BJ (cell line): ENCODE results near the gene NACC2. TPM values are rescaled to one million over a fixed set of nuclear protein-coding genes. Genes with fewer than 3 reads are reported as not detected.

Source experiments
- CTCF ChIA-PET: fragments of 350-600 bp; formaldehyde crosslinking; extraction: SDS; loops from one replicate; lab custom pipeline; 2021; ENCODE audit warnings: antibody characterized with exemption, inconsistent platforms; lab: Yijun Ruan, JAX
- POLR2A ChIA-PET: fragments of 300-600 bp; sonication (Branson Sonifier 250); formaldehyde crosslinking; extraction: SDS; loops from one replicate; lab custom pipeline; 2021; ENCODE audit warnings: antibody characterized with exemption; lab: Charles Lee
- DNase-seq: peaks from one replicate; pipeline ENCODE4 v3.0.0-alpha.2; 2011; ENCODE audit warnings: low read depth
- H3K27me3 ChIP-seq: 2 replicates; pipeline ENCODE4 v1.6.0; 2011; ENCODE audit warnings: low read length; ENCODE audit not compliant: control insufficient read depth, insufficient read depth
- H3K36me3 ChIP-seq: 2 replicates; pipeline ENCODE4 v1.5.1; 2011; ENCODE audit warnings: low read length; ENCODE audit not compliant: control insufficient read depth, insufficient read depth
- H3K4me3 ChIP-seq: 2 replicates; pipeline ENCODE4 v1.5.1; 2011; ENCODE audit warnings: low read depth, mild to moderate bottlenecking, control low read depth, low read length
- polyA plus RNA-seq: library from polyadenylated mRNA; depleted of rRNA; stranded (reverse); fragments of >200 nt; gene quantifications from 2 replicates; pipeline ENCODE4 v1.2.3, GENCODE V29; 2011; rRNA removed
- TF ChIP-seq, protein P1 (sequence below): IDR thresholded peaks from 2 replicates; pipeline ENCODE4 v1.5.1; 2011; ENCODE audit warnings: low read depth, mild to moderate bottlenecking, control low read depth, inconsistent platforms, low read length, moderate library complexity; ENCODE audit not compliant: insufficient read depth

NACC2 gene
- polyA plus RNA-seq, 1 experiment, result 19.2 TPM

DNA sequence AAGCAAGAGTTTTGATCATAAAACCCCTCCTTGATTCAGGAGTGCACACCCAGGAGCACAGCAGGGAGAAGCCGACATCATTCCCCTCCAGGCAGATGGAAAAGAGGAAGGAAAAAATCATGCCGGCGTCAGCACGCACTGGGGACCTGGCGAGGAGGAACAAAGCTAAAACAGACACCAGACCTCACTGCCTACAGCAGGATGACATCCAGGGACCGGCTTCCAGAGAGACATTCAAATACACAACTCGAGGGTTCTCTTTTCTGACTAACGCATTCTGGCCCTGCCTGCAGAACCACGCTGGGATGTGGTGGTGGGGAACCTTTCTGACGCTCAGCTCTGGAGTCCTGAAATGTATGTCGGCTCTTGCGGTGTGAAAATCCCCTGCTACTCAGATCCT lies 136.6 kb downstream of the NACC2 start:
- POLR2A ChIA-PET, result no interaction called here
- TF ChIP-seq, protein P1, sequence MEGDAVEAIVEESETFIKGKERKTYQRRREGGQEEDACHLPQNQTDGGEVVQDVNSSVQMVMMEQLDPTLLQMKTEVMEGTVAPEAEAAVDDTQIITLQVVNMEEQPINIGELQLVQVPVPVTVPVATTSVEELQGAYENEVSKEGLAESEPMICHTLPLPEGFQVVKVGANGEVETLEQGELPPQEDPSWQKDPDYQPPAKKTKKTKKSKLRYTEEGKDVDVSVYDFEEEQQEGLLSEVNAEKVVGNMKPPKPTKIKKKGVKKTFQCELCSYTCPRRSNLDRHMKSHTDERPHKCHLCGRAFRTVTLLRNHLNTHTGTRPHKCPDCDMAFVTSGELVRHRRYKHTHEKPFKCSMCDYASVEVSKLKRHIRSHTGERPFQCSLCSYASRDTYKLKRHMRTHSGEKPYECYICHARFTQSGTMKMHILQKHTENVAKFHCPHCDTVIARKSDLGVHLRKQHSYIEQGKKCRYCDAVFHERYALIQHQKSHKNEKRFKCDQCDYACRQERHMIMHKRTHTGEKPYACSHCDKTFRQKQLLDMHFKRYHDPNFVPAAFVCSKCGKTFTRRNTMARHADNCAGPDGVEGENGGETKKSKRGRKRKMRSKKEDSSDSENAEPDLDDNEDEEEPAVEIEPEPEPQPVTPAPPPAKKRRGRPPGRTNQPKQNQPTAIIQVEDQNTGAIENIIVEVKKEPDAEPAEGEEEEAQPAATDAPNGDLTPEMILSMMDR, result no peak
- CTCF ChIA-PET, result interaction anchor here (2.0 to 3.7 kb wide), 2 partner anchors 93 to 161 kb away, joined by 4 to 15 read pairs; no protein-coding TSS in a partner anchor

DNA sequence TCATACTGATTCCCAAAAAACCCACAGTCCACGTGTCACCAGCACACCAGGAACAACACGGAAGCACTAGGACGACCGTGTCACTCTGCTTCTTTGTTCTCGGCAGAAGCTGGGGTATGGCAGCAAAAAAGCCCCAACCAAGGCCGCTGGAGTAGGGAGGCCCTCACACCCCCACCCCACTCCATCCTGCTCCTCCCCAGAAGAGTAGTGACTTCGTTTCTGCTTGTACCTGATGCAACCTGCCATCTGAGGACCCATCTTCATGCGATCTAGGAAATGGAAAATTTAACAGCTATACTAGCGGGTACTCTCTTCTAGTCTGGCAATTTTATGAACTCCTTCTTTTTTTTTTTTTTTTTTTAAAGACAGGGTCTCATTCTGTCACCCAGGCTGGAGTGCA lies 137.7 kb downstream of the NACC2 start:
- TF ChIP-seq, protein P1, result no peak
- POLR2A ChIA-PET, result no interaction called here
- CTCF ChIA-PET, result no interaction called here

More for the DNA sequence above, 136.6 kb downstream of the NACC2 start:
- H3K36me3 ChIP-seq, result peaks cover under 1% of the 10 kb centered on the region
- no peak for DNase-seq
- H3K4me3 ChIP-seq, result no peak overlapping the region
- peaks cover 3% of the 10 kb centered on the region; the same call in 1 of the 2 replicates for H3K27me3 ChIP-seq

DNA sequence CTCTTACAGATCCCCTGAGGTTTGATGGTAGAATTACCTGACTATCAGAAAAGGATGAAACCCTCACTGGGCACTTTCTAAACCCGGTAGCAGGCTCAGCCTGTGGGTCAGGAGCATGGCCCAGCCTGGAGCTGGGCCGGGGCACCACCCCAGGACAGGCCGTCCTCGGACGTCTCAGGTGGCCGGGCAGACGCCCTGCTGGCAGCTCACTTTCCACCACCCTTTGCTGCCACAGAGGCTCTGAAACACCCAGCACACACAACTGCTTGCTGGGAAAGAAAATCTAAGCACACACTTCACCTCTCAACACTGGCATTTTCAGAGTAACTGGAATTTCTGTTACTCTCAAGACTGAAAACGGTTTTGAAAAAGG lies 138.3 kb downstream of the NACC2 start:
- CTCF ChIA-PET, result no interaction called here
- TF ChIP-seq, protein P1, result no peak
- H3K36me3 ChIP-seq, result peaks cover 12% of the 10 kb centered on the region

More for the DNA sequence above, 137.7 kb downstream of the NACC2 start:
- Histone ChIP-seq H3K27me3 (0 out of 2 replicates have a peak, but pooled peaks cover 2% of the 10 kb centered on the region), H3K4me3 (no peak overlapping the region), H3K36me3 (peaks cover 6% of the 10 kb centered on the region)
- DNase-seq, result no peak

More for the DNA sequence above, 138.3 kb downstream of the NACC2 start:
- POLR2A ChIA-PET, result no interaction called here
- DNase-seq, result no peak
- Histone ChIP-seq H3K4me3 (no peak overlapping the region), H3K27me3 (no peaks in the 10 kb centered on the region)

Other genes with a start within 250 kb of the NACC2 start
- 3.8 and 4.1 TPM in 2 replicates for gene CAMSAP1, start 187.7 kb downstream of the NACC2 start, polyA plus RNA-seq
- gene UBAC1, start 133.9 kb downstream of the NACC2 start, polyA plus RNA-seq, result 42.1 and 50.2 TPM in 2 replicates
- 12.3 and 20.7 TPM in 2 replicates for gene TMEM250, start 23.6 kb upstream of the NACC2 start, polyA plus RNA-seq
- not detected in 2 replicates for gene LHX3, start 109.8 kb upstream of the NACC2 start, polyA plus RNA-seq
- gene QSOX2, start 150.5 kb upstream of the NACC2 start, polyA plus RNA-seq, result 7.0 and 7.2 TPM in 2 replicates
- gene CCDC187, start 208.8 kb upstream of the NACC2 start, polyA plus RNA-seq, result not detected in 2 replicates
- gene GPSM1, start 232.2 kb upstream of the NACC2 start, polyA plus RNA-seq, result 19.2 and 33.1 TPM in 2 replicates